KMS-11 (cell line): ENCODE data around the gene PKHD1.

Experiments
- H2AFZ ChIP-seq: fragments of 200-600 bp; sonication (generic); 2 replicates; pipeline ENCODE4 v1.6.1; 2016; ENCODE audit warnings: antibody characterized with exemption, mixed run types, low read depth
- H3K27ac ChIP-seq: fragments of 200-600 bp; sonication (generic); 2 replicates; pipeline ENCODE4 v1.6.1; 2016; ENCODE audit warnings: mild to moderate bottlenecking, mixed run types
- H3K27me3 ChIP-seq: fragments of 200-600 bp; sonication (generic); 2 replicates; pipeline ENCODE4 v1.6.1; 2017; ENCODE audit warnings: mild to moderate bottlenecking, low read depth, mixed run types, moderate library complexity; ENCODE audit not compliant: insufficient read depth
- H3K36me3 ChIP-seq: fragments of 200-600 bp; sonication (generic); 2 replicates; pipeline ENCODE4 v1.6.1; 2017; ENCODE audit warnings: mild to moderate bottlenecking, mixed run types; ENCODE audit not compliant: insufficient read depth
- H3K4me1 ChIP-seq: fragments of 200-600 bp; sonication (generic); 2 replicates; pipeline ENCODE4 v1.6.1; 2016; ENCODE audit warnings: mild to moderate bottlenecking, low read depth, mixed run types; ENCODE audit not compliant: poor library complexity, severe bottlenecking
- H3K4me2 ChIP-seq: fragments of 200-600 bp; sonication (generic); 2 replicates; pipeline ENCODE4 v1.7.0; 2016; ENCODE audit warnings: mild to moderate bottlenecking, mixed run types
- H3K4me3 ChIP-seq: fragments of 200-600 bp; sonication (generic); IDR thresholded peaks from 2 replicates; pipeline ENCODE4 v1.6.1; 2017; ENCODE audit warnings: low read depth, low read length, mixed read lengths; ENCODE audit not compliant: insufficient read depth
- H3K79me2 ChIP-seq: fragments of 200-600 bp; sonication (generic); 2 replicates; pipeline ENCODE4 v1.6.1; 2016; ENCODE audit warnings: low read depth, mixed run types; ENCODE audit not compliant: insufficient read depth
- H3K9ac ChIP-seq: fragments of 200-600 bp; sonication (generic); 2 replicates; pipeline ENCODE4 v1.6.1; 2016; ENCODE audit warnings: mild to moderate bottlenecking, mixed run types
- H4K20me1 ChIP-seq: fragments of 200-600 bp; sonication (generic); 2 replicates; pipeline ENCODE4 v1.6.1; 2016; ENCODE audit warnings: mild to moderate bottlenecking, mixed run types; ENCODE audit not compliant: insufficient read depth
- TF ChIP-seq, protein P1 (sequence below): fragments of 200-600 bp; sonication (generic); conservative IDR thresholded peaks from 2 replicates; pipeline ENCODE4 v1.6.1; 2017; ENCODE audit warnings: low read depth, mild to moderate bottlenecking, antibody characterized with exemption, low read length, moderate library complexity, mixed read lengths

The PKHD1 gene

DNA sequence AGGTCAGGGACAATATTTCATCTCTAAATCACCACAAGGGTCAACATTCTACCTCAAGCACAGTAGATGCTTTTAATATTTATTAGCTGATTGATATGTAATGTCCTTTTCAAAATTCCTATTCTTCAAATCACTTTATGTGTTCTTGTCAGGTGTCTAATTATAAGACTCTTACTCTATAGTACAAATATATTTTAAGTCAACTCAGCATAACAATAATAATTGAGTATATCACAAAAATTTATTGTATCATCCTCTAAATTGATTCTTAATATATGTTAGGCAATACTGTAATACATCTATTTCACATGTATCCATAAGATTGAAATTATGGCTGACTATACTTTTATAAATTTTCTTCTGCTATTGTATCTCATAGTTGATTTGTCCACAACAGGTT, 423.9 kb downstream of the PKHD1 start:
- H3K4me3 ChIP-seq = no peak overlapping the region
- no peak overlapping the region for H2AFZ ChIP-seq
- H3K27me3 ChIP-seq = no peaks in the 10 kb centered on the region
- no peaks in the 10 kb centered on the region for H3K4me1 ChIP-seq
- H4K20me1 ChIP-seq = no peaks in the 10 kb centered on the region
- no peak overlapping the region for H3K4me2 ChIP-seq
- no peak overlapping the region for H3K9ac ChIP-seq
- H3K36me3 ChIP-seq = no peaks in the 10 kb centered on the region
- H3K27ac ChIP-seq = no peak overlapping the region
- no peaks in the 10 kb centered on the region for H3K79me2 ChIP-seq
- TF ChIP-seq, protein P1, sequence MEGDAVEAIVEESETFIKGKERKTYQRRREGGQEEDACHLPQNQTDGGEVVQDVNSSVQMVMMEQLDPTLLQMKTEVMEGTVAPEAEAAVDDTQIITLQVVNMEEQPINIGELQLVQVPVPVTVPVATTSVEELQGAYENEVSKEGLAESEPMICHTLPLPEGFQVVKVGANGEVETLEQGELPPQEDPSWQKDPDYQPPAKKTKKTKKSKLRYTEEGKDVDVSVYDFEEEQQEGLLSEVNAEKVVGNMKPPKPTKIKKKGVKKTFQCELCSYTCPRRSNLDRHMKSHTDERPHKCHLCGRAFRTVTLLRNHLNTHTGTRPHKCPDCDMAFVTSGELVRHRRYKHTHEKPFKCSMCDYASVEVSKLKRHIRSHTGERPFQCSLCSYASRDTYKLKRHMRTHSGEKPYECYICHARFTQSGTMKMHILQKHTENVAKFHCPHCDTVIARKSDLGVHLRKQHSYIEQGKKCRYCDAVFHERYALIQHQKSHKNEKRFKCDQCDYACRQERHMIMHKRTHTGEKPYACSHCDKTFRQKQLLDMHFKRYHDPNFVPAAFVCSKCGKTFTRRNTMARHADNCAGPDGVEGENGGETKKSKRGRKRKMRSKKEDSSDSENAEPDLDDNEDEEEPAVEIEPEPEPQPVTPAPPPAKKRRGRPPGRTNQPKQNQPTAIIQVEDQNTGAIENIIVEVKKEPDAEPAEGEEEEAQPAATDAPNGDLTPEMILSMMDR = no peak

DNA sequence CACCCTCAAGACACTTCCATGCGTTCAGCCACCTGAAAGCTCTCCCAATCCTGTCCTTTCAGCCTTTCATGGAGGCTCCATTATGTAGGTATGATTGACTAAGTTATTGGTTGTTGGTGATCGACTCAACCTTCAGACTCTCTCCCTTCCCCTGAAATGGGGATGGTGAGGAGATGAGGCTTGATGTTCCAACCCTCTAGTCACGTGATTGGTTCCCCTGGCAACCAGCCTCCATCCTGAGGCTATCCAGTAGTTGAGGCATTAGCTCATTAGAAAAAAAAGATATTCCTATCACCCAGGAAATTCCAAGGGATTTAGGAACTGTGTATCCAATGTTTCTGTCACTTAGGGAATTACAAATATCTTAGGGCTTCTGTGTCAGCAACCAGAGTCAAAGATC, 426.6 kb downstream of the PKHD1 start:
- no peaks in the 10 kb centered on the region for H3K27me3 ChIP-seq
- H3K9ac ChIP-seq = no peak overlapping the region
- H3K79me2 ChIP-seq = no peaks in the 10 kb centered on the region
- H3K4me3 ChIP-seq = no peak overlapping the region
- TF ChIP-seq, protein P1 = no peak
- no peaks in the 10 kb centered on the region for H3K36me3 ChIP-seq
- no peak overlapping the region for H2AFZ ChIP-seq
- no peak overlapping the region for H3K27ac ChIP-seq
- no peaks in the 10 kb centered on the region for H3K4me1 ChIP-seq
- no peak overlapping the region for H3K4me2 ChIP-seq
- no peaks in the 10 kb centered on the region for H4K20me1 ChIP-seq

DNA sequence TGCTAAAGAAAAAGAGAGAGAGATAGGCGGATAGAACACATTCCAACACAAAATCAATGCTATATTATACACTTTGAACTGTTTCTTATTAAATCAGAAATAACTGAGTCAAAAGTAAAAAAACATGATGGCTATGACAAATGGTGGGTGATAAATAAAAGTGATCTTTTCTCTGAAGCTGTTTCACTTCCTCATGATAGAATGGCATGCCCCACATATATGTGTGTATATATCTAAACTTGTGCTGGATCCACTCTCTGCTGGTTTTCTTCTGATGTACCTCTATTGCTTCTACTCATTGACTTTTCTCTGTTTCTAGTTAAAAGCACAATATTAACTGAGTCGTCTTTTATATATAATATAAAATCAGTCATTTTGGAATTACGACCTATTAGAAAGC, 429.9 kb downstream of the PKHD1 start:
- H3K4me2 ChIP-seq = no peak overlapping the region
- H3K27ac ChIP-seq = no peak overlapping the region
- no peak overlapping the region for H3K4me3 ChIP-seq
- H3K27me3 ChIP-seq = no peaks in the 10 kb centered on the region
- H2AFZ ChIP-seq = no peak overlapping the region
- H4K20me1 ChIP-seq = no peaks in the 10 kb centered on the region
- H3K4me1 ChIP-seq = no peaks in the 10 kb centered on the region
- H3K79me2 ChIP-seq = no peaks in the 10 kb centered on the region
- H3K9ac ChIP-seq = no peak overlapping the region
- TF ChIP-seq, protein P1 = no peak
- no peaks in the 10 kb centered on the region for H3K36me3 ChIP-seq

DNA sequence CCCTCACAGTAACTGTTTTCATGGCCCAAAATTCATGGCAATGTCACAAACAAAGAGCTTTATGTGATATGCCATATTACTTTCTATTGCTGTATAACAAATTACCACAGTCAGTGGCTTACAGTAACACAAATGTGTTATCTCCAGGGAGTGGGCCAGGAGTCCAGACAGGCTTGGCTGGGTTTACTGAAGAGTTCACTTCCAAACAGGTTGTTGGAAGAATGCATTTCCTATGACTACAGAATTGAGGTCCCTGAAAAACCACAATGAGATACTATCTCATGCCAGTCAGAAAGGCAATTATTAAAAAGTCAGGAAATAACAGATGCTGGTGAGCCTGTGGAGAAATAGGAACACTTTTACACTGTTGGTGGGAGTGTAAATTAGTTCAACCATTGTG, 431.9 kb downstream of the PKHD1 start:
- TF ChIP-seq, protein P1 = no peak
- no peak overlapping the region for H3K27ac ChIP-seq
- H3K79me2 ChIP-seq = no peaks in the 10 kb centered on the region

More for the DNA sequence above, 431.9 kb downstream of the PKHD1 start:
- Histone ChIP-seq H4K20me1 (no peaks in the 10 kb centered on the region), H3K4me1 (no peaks in the 10 kb centered on the region), H2AFZ (no peak overlapping the region), H3K27me3 (no peaks in the 10 kb centered on the region), H3K4me2 (no peak overlapping the region), H3K9ac (no peak overlapping the region), H3K36me3 (no peaks in the 10 kb centered on the region), H3K4me3 (no peak overlapping the region)
